HCT116 (cell line): Measurements from ENCODE around the gene HPCAL1. TPM values are rescaled to one million over a fixed set of nuclear protein-coding genes. Genes with fewer than 3 reads are reported as not detected.

ENCODE experiments used
- ATAC-seq: fragments of 200-7000 bp; cut with Tn5 transposase; 2 replicates; pipeline ENCODE4 v1.9.1; 2020; ENCODE audit warnings: mild to moderate bottlenecking, moderate library complexity
- BruUV-seq: library from RNA; stranded (reverse); fragments of 400-500 nt; replicated peaks from 2 replicates; lab custom pipeline; 2021; lab: Mats Ljungman, UMichigan
- CTCF ChIA-PET: fragments of 300-600 bp; sonication (Branson Sonifier 250); formaldehyde crosslinking; loops from one replicate; lab custom pipeline; 2021; ENCODE audit warnings: antibody characterized with exemption; lab: Charles Lee
- POLR2A ChIA-PET: fragments of 300-600, 350-600 bp; sonication (Branson Sonifier 250); formaldehyde crosslinking; loops from one replicate; lab custom pipeline; 2021; ENCODE audit warnings: antibody characterized with exemption; lab: Charles Lee
- RAD21 ChIA-PET, 2 experiments: fragments of 300-600 bp; sonication (Branson Sonifier 250); formaldehyde crosslinking; loops; one replicate each; lab custom pipeline; 2023; ENCODE audit warnings: low total read pairs in 2 of 2; ENCODE audit not compliant: uncharacterized antibody in 2 of 2, unreplicated experiment in 2 of 2, low non-redundant PET in 1 of 2; lab: Charles Lee
- DNase-seq: peaks from one replicate; pipeline ENCODE4 v3.0.0-alpha.2; 2010; ENCODE audit warnings: low read depth, low spot score
- H2AFZ ChIP-seq: fragments of 200-600 bp; shearing (Covaris generic), sonication (generic); 2 replicates; pipeline ENCODE4 v1.6.1; 2017; ENCODE audit warnings: low read depth, mixed run types, mixed read lengths, antibody characterized with exemption, low read length; ENCODE audit not compliant: poor library complexity, severe bottlenecking
- H3K27ac ChIP-seq: 2 replicates; pipeline ENCODE4 v1.5.1; 2012; ENCODE audit warnings: low read depth, low read length
- H3K27me3 ChIP-seq: fragments of 200-600 bp; sonication (generic); 2 replicates; pipeline ENCODE4 v1.6.1; 2016; ENCODE audit warnings: mixed run types, low read length, mixed read lengths; ENCODE audit not compliant: insufficient read depth
- H3K36me3 ChIP-seq, 2 experiments: fragments of 200-500 bp in 1 of 2; fragments of 200-600 bp in 1 of 2; sonication (Bioruptor generic) in 1 of 2; sonication (generic) in 1 of 2; 2 replicates each; pipeline versions ENCODE4 v1.5.1 to v1.6.1; 2014 to 2016; ENCODE audit warnings: low read length in 2 of 2, inconsistent platforms in 1 of 2, mixed read lengths in 1 of 2, mixed run types in 1 of 2; ENCODE audit not compliant: insufficient read depth in 2 of 2, control insufficient read depth in 1 of 2
- H3K4me1 ChIP-seq, 2 experiments: fragments of 200-600 bp in 1 of 2; sonication (generic) in 1 of 2; 2 replicates each; pipeline versions ENCODE4 v1.5.1 to v1.6.1; 2012 to 2017; ENCODE audit warnings: low read length in 2 of 2, inconsistent platforms in 1 of 2, mild to moderate bottlenecking in 1 of 2, mixed read lengths in 1 of 2, mixed run types in 1 of 2, moderate library complexity in 1 of 2; ENCODE audit not compliant: insufficient read depth in 2 of 2, control insufficient read depth in 1 of 2
- H3K4me2 ChIP-seq: fragments of 200-600 bp; sonication (generic); 2 replicates; pipeline ENCODE4 v1.6.1; 2017; ENCODE audit warnings: mixed run types, low read length, mixed read lengths
- H3K4me3 ChIP-seq, 2 experiments: fragments of 200-600 bp in 1 of 2; sonication (generic) in 1 of 2; replicated peaks in 1 of 2; 2 replicates each; pipeline ENCODE4 v1.5.1; 2011 to 2016; ENCODE audit warnings: low read length in 2 of 2, control low read depth in 1 of 2, low read depth in 1 of 2, mild to moderate bottlenecking in 1 of 2, mixed read lengths in 1 of 2, mixed run types in 1 of 2
- H3K79me2 ChIP-seq: fragments of 200-600 bp; sonication (generic); 2 replicates; pipeline ENCODE4 v1.6.1; 2017; ENCODE audit warnings: mild to moderate bottlenecking, mixed run types, low read length, moderate library complexity, mixed read lengths; ENCODE audit not compliant: insufficient read depth
- H3K9ac ChIP-seq: fragments of 200-600 bp; sonication (generic); 2 replicates; pipeline ENCODE4 v1.6.1; 2016; ENCODE audit warnings: low read length, mixed read lengths
- H3K9me2 ChIP-seq: fragments of 200-600 bp; sonication (generic), shearing (Covaris generic); 2 replicates; pipeline ENCODE4 v1.6.1; 2017; ENCODE audit warnings: mixed run types, mild to moderate bottlenecking, moderate library complexity; ENCODE audit not compliant: insufficient read depth
- H3K9me3 ChIP-seq, 2 experiments: fragments of 200-500 bp in 1 of 2; fragments of 200-600 bp in 1 of 2; sonication (Bioruptor generic) in 1 of 2; sonication (generic) in 1 of 2; 2 replicates each; pipeline ENCODE4 v1.6.1; 2014 to 2017; ENCODE audit warnings: low read length in 2 of 2, mixed read lengths in 2 of 2, inconsistent platforms in 1 of 2, low read depth in 1 of 2, mild to moderate bottlenecking in 1 of 2, mixed run types in 1 of 2, moderate library complexity in 1 of 2; ENCODE audit not compliant: control insufficient read depth in 1 of 2, insufficient read depth in 1 of 2
- H4K20me1 ChIP-seq: fragments of 200-600 bp; sonication (generic), shearing (Covaris generic); 2 replicates; pipeline ENCODE4 v1.6.1; 2017; ENCODE audit warnings: mixed run types, mild to moderate bottlenecking, moderate library complexity; ENCODE audit not compliant: insufficient read depth
- EGR1 ChIP-seq: IDR thresholded peaks from 2 replicates; pipeline ENCODE4 v1.6.1; 2012; ENCODE audit warnings: low read depth
- EZH2phosphoT487 ChIP-seq: fragments of 200-600 bp; IDR thresholded peaks from 2 replicates; pipeline ENCODE4 v1.6.1; 2018; ENCODE audit warnings: antibody characterized with exemption, borderline replicate concordance
- POLR2A ChIP-seq: IDR thresholded peaks from 2 replicates; pipeline ENCODE4 v1.7.0; 2011; ENCODE audit warnings: borderline replicate concordance; ENCODE audit not compliant: insufficient read depth, insufficient read length; ENCODE audit errors: extremely low read depth
- POLR2AphosphoS5 ChIP-seq: IDR thresholded peaks from 2 replicates; pipeline ENCODE4 v1.6.1; 2011; ENCODE audit warnings: mild to moderate bottlenecking, low read depth, low read length, moderate library complexity
- SIN3A ChIP-seq: IDR thresholded peaks from 2 replicates; pipeline ENCODE4 v1.6.1; 2012; ENCODE audit warnings: low read depth
- YY1 ChIP-seq: IDR thresholded peaks from 2 replicates; pipeline ENCODE4 v1.6.1; 2011; ENCODE audit warnings: low read length, low read depth, moderate library complexity, mild to moderate bottlenecking; ENCODE audit not compliant: insufficient replicate concordance; ENCODE audit errors: extremely low read depth
- ZFX ChIP-seq: fragments of 450-650 bp; IDR thresholded peaks from 2 replicates; pipeline ENCODE4 v1.6.1; 2017
- intact Hi-C: fragments of 100-400 bp; cut with micrococcal nuclease; formaldehyde crosslinking; loops from 2 replicates; pipeline ENCODE4 v1.10.0; 2022
- total RNA-seq: library from RNA; stranded (reverse); gene quantifications from one replicate; pipeline ENCODE4 v1.2.1, GENCODE V29; 2021; ENCODE audit not compliant: unreplicated experiment

The HPCAL1 gene
- total RNA-seq, 1 experiment from 2014 or later = 111 TPM

DNA sequence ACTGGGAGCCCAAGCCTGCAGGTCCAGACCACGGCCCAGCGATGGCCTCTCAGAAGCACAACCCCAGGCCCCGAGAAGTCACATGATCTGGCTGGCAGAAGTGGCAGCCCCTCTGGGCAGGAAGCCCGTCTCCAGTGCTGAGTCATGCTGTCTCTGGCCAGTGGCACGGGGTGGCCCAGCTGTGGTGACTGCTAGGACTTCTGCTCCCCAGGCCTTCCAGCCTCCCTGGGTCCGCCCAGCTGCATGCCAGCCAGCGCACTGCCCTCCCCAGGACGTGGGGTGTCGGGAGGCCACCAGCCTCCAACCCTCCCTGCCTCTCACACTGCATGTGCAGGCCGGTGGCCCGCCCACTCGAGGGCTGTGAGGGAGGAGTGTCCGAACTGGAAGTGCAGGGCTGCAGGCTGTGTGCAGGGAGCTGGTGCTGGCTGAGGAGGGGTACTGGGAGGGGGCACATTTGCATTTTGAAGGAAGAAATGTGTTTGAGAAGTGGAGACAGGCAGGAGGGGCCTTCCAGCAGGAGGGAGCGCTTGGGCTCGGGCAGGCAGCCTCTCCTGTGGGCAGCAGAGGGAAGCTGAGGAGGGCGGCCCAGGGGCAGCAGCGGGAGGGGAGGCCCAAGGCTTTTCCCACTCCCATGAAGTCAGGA is 17.0 kb upstream of the HPCAL1 start:
- Histone ChIP-seq H3K27ac (peak overlapping the region; percentile 95), H3K4me1 (peaks cover 72 to 93% of the 10 kb centered on the region in 2 experiments), H4K20me1 (no peaks in the 10 kb centered on the region), H2AFZ (no peak overlapping the region), H3K4me3 (peak overlapping the region in 1 of 2 experiments; percentile 21; a peak in 1 of 4 replicates), H3K9ac (peak overlapping the region; percentile 58), H3K79me2 (no peaks in the 10 kb centered on the region), H3K4me2 (peak overlapping the region; percentile 81), H3K9me3 (no peaks in the 10 kb centered on the region), H3K27me3 (no peaks in the 10 kb centered on the region), H3K9me2 (no peaks in the 10 kb centered on the region), H3K36me3 (no peaks in the 10 kb centered on the region)
- RAD21 ChIA-PET = interaction anchor here (0.7 to 1.3 kb wide), 4 partner anchors 16 to 123 kb away, joined by 3 to 4 read pairs (median 3); no protein-coding TSS in a partner anchor
- peak; percentile 46 for ATAC-seq
- no TSS peak for BruUV-seq
- POLR2A ChIA-PET = interaction anchor here (0.6 to 4.8 kb wide), 3 partner anchors 8 to 123 kb away, joined by 3 to 19 read pairs (median 14); no protein-coding TSS in a partner anchor
- TF ChIP-seq EZH2phosphoT487 (no peak), EGR1 (no peak), ZFX (peak; percentile 49; the same call in 1 of the 2 replicates), POLR2AphosphoS5 (peak; percentile 66; the same call in 1 of the 2 replicates), YY1 (peak; percentile 31), POLR2A (peak; percentile 55), SIN3A (no peak)
- peak; percentile 71 for DNase-seq
- CTCF ChIA-PET = no interaction called here
- intact Hi-C loops = no loop called here
